ENCODE data around the gene BEND2. TPM values are rescaled to one million over a fixed set of nuclear protein-coding genes. Genes with fewer than 3 reads are reported as not detected.

The BEND2 gene
- total and polyA plus RNA-seq, 2 donors from 2014 or later, result not detected

DNA sequence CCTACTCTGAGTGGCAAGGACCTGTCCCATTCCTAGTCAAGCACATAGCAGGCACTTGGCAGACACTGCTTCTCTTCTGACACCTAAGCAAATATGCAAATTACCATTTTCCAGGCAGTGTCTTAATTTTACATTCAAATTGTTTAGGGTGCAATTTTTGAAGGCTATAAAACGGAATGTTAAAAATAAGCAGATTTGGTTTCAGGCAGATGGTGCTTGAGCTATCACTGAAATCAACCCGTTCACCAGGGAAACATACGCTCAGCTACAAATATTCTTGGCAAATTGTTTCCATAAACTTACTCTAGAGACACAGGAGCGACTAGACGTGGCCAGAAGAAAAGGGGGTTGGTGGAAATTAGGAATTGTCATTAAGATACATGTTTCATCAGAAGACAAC lies 45.7 kb downstream of the BEND2 start:
- Histone ChIP-seq H3K9me3 (ENCODE audit: control insufficient read depth in 2 of 3, insufficient read depth in 1 of 3, low read length in 3 of 3) (no peaks in the 10 kb centered on the region), H3K36me3 (ENCODE audit: control insufficient read depth in 2 of 3, insufficient read depth in 3 of 3, low read length in 3 of 3) (no peaks in the 10 kb centered on the region), H3K27ac (ENCODE audit: low read depth in 2 of 2, low read length in 2 of 2) (no peak overlapping the region), H3K27me3 (ENCODE audit: control insufficient read depth, insufficient read depth, low read length) (no peaks in the 10 kb centered on the region), H3K9ac (ENCODE audit: low read length in 3 of 3) (no peak overlapping the region), H3K4me3 (ENCODE audit: low read length in 3 of 3) (no peak overlapping the region), H3K4me1 (ENCODE audit: control insufficient read depth in 2 of 3, insufficient read depth in 2 of 3, low read depth in 1 of 3, low read length in 3 of 3) (no peaks in the 10 kb centered on the region)
- TF ChIP-seq, protein P1, sequence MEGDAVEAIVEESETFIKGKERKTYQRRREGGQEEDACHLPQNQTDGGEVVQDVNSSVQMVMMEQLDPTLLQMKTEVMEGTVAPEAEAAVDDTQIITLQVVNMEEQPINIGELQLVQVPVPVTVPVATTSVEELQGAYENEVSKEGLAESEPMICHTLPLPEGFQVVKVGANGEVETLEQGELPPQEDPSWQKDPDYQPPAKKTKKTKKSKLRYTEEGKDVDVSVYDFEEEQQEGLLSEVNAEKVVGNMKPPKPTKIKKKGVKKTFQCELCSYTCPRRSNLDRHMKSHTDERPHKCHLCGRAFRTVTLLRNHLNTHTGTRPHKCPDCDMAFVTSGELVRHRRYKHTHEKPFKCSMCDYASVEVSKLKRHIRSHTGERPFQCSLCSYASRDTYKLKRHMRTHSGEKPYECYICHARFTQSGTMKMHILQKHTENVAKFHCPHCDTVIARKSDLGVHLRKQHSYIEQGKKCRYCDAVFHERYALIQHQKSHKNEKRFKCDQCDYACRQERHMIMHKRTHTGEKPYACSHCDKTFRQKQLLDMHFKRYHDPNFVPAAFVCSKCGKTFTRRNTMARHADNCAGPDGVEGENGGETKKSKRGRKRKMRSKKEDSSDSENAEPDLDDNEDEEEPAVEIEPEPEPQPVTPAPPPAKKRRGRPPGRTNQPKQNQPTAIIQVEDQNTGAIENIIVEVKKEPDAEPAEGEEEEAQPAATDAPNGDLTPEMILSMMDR (IDR thresholded peaks at IDR 0.05; ENCODE audit: borderline replicate concordance, extremely low read depth, insufficient read depth), result no peak
- DNase-seq (no peak), FAIRE-seq (no peak)
- intact Hi-C loops (cut with DNase I), result no loop called here

DNA sequence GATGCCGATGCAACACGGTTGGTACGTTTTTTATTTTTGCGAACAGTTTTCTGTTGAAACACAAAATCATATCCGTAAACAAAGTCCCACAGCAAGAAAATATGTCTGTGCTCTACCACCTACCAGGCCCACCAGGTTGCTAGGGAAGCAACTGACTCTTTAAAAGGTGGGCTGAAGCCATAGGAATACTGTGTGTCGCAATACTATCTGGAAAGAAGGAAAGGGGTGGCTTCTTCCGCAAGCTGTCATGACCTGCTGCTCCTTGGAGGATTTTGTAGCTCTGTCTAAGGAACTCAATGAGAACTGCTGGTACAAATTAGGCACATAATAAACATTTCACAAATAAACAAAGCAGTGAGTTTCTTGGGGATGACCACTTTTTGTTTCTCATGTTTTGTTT lies 46.5 kb downstream of the BEND2 start:
- Histone ChIP-seq H3K9ac (ENCODE audit: low read length in 3 of 3) (no peak overlapping the region), H3K36me3 (ENCODE audit: control insufficient read depth in 2 of 3, insufficient read depth in 3 of 3, low read length in 3 of 3) (no peaks in the 10 kb centered on the region), H3K4me1 (ENCODE audit: control insufficient read depth in 2 of 3, insufficient read depth in 2 of 3, low read depth in 1 of 3, low read length in 3 of 3) (no peaks in the 10 kb centered on the region), H3K9me3 (ENCODE audit: control insufficient read depth in 2 of 3, insufficient read depth in 1 of 3, low read length in 3 of 3) (no peaks in the 10 kb centered on the region), H3K27ac (ENCODE audit: low read depth in 2 of 2, low read length in 2 of 2) (no peak overlapping the region), H3K4me3 (ENCODE audit: low read length in 3 of 3) (no peak overlapping the region), H3K27me3 (ENCODE audit: control insufficient read depth, insufficient read depth, low read length) (no peaks in the 10 kb centered on the region)
- FAIRE-seq, result no peak
- DNase-seq, result no peak
- intact Hi-C loops (cut with DNase I), result no loop called here
- TF ChIP-seq, protein P1 (IDR thresholded peaks at IDR 0.05; ENCODE audit: borderline replicate concordance, extremely low read depth, insufficient read depth), result no peak

DNA sequence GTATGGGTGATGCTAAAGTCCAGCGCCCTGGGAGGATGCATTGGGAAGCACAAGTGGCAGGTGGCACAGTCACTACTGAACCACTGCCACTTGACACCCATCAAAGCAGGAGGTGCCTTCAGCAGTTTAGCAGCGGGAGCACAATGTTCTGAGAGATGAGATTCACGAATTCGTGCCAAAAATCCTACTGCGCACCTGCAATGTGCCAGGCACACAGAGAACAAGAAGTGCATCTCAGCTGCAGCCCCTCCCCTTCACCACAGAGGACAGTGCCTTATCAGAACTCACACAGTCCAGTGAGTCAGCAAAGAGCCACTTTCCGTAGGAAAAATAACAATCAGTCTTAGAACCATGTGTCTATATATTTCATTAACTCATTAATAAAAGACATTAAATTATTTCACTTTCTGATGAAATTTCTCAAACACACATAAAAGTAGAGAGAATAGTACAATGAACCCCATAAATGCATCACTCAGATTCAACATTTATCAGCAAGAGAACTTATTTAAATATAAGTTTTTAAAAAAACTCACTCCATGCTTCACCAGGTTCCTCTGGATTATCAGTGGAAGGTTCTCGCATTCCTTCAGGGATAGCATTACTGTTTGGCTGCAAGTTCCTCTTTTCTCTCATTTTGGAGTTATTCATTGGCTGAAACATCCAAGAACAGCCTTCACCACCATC lies 47.0 kb downstream of the BEND2 start:
- TF ChIP-seq, protein P1 (IDR thresholded peaks at IDR 0.05; ENCODE audit: borderline replicate concordance, extremely low read depth, insufficient read depth), result no peak
- Histone ChIP-seq H3K27me3 (ENCODE audit: control insufficient read depth, insufficient read depth, low read length) (no peaks in the 10 kb centered on the region), H3K4me1 (ENCODE audit: control insufficient read depth in 2 of 3, insufficient read depth in 2 of 3, low read depth in 1 of 3, low read length in 3 of 3) (no peaks in the 10 kb centered on the region), H3K9me3 (ENCODE audit: control insufficient read depth in 2 of 3, insufficient read depth in 1 of 3, low read length in 3 of 3) (no peaks in the 10 kb centered on the region), H3K36me3 (ENCODE audit: control insufficient read depth in 2 of 3, insufficient read depth in 3 of 3, low read length in 3 of 3) (no peaks in the 10 kb centered on the region), H3K9ac (ENCODE audit: low read length in 3 of 3) (no peak overlapping the region), H3K27ac (ENCODE audit: low read depth in 2 of 2, low read length in 2 of 2) (no peak overlapping the region), H3K4me3 (ENCODE audit: low read length in 3 of 3) (no peak overlapping the region)
- no peak for FAIRE-seq
- DNase-seq, result no peak
- intact Hi-C loops (cut with DNase I), result no loop called here

DNA sequence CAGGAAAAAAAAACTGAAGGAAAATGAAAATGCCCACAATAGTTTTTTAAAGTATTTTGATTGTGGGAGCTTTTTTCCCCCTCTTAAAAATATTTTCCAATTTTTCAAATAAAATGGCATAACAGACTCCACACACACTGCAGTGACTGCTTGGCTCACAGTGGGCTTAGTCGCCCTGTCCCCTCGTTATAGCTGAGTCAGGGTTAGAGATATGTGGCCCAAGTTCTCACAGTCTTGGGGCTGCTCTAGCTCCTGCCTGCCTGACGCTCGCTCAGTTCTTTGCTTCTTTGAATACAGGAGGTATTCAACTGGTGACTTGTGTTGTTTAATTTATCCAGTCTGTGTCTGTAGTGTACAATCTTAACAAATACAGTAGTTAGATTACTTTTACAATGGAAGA lies 47.7 kb downstream of the BEND2 start:
- intact Hi-C loops (cut with DNase I), result no loop called here
- FAIRE-seq (no peak), DNase-seq (no peak)
- Histone ChIP-seq H3K27me3 (ENCODE audit: control insufficient read depth, insufficient read depth, low read length) (no peaks in the 10 kb centered on the region), H3K4me3 (ENCODE audit: low read length in 3 of 3) (no peak overlapping the region), H3K27ac (ENCODE audit: low read depth in 2 of 2, low read length in 2 of 2) (no peak overlapping the region), H3K36me3 (ENCODE audit: control insufficient read depth in 2 of 3, insufficient read depth in 3 of 3, low read length in 3 of 3) (no peaks in the 10 kb centered on the region), H3K4me1 (ENCODE audit: control insufficient read depth in 2 of 3, insufficient read depth in 2 of 3, low read depth in 1 of 3, low read length in 3 of 3) (no peaks in the 10 kb centered on the region), H3K9ac (ENCODE audit: low read length in 3 of 3) (no peak overlapping the region), H3K9me3 (ENCODE audit: control insufficient read depth in 2 of 3, insufficient read depth in 1 of 3, low read length in 3 of 3) (no peaks in the 10 kb centered on the region)
- TF ChIP-seq, protein P1 (IDR thresholded peaks at IDR 0.05; ENCODE audit: borderline replicate concordance, extremely low read depth, insufficient read depth), result no peak
